GM19452 (cell line): ENCODE data around the gene PCDHGA1.
"Not testable (repeated sequence)": the region's sequence is repeated elsewhere in the genome, so short reads cannot be mapped to it uniquely, and the experiment has no call there.

Source experiments
- ATAC-seq: cut with Tn5 transposase; IDR thresholded peaks from one replicate; pipeline ENCODE4 v1.9.1; 2021; ENCODE audit not compliant: unreplicated experiment

PCDHGA1 gene

DNA sequence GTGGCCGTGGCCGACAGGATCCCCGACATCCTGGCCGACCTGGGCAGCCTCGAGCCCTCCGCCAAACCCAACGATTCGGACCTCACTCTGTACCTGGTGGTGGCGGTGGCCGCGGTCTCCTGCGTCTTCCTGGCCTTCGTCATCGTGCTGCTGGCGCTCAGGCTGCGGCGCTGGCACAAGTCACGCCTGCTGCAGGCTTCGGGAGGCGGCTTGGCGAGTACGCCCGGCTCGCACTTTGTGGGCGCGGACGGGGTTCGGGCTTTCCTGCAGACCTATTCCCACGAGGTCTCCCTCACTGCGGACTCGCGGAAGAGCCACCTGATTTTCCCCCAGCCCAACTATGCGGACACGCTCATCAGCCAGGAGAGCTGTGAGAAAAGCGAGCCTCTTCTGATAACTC, 15.7 kb downstream of the PCDHGA1 start:
- not testable (repeated sequence) for ATAC-seq

DNA sequence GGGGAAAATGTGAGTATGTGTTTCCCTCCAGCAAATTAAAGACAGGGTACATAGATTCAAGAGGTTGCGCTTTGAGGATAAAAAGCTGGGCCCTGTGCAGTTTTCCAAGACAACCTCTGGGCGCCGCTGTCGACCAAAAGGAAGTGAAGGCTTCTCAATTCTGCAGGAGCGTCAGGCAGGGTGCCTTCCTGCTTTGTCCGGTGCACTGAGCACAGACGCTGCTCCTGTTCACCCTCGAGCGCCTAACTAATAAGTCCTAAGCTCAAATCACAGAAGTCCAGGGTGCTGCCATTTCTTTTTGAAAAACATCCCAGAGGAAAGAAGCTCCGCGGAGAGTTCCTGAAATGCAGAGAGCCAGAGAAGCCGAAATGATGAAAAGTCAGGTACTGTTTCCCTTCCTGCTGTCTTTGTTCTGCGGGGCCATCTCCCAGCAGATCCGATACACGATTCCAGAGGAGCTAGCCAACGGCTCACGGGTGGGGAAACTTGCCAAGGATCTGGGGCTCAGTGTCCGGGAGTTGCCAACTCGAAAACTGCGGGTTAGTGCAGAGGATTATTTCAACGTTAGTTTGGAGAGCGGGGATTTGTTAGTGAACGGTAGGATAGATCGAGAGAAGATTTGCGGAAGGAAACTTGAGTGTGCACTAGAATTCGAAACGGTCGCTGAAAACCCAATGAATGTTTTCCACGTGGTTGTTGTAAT, 19.8 kb downstream of the PCDHGA1 start, which contains the start of gene PCDHGB1:
Gene PCDHGB1, plus strand, starts transcription at position 183 of the 703 bp plus-strand sequence. Its CDS starts 162 bp downstream, at position 345.
- ATAC-seq, result no peak

GRCh38 chr5:141351591-141351990, 21.3 kb downstream of the PCDHGA1 start:
- no peak for ATAC-seq

DNA sequence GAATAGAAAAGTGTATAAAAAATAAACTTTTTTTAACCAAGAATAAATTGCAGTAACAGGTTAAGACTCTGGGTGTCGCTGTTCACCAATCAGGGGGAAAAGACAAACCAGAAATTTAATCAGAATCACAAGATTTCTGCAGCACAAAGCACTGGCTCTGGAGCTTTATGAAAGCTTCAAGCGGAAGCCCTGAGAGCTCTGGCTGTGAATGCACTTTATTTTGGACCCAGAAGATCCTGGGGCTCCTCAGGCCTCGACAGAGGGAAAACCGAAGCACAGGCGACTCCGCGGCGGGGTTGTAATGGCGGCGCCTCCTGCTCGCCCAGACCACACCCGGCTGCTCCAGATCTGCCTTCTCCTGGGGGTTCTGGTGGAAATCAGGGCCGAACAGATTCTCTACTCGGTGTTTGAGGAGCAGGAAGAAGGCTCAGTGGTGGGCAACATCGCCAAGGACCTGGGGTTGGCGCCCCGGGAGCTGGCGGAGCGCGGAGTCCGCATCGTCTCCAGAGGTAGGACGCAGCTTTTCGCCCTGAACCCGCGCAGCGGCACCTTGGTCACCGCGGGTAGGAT, 24.7 kb downstream of the PCDHGA1 start, which contains the start of gene PCDHGA4:
Gene PCDHGA4, plus strand, starts transcription at position 122 of the 570 bp plus-strand sequence. Its CDS starts 87 bp downstream, at position 209.
- no peak for ATAC-seq

- no peak for ATAC-seq
Observed at GRCh38 chr5:141355641-141356040, 25.3 kb downstream of the PCDHGA1 start.

- ATAC-seq, result no peak
Observed at GRCh38 chr5:141356133-141356532, 25.8 kb downstream of the PCDHGA1 start.

- ATAC-seq, result no peak
Observed at GRCh38 chr5:141356950-141357349, 26.6 kb downstream of the PCDHGA1 start.

DNA sequence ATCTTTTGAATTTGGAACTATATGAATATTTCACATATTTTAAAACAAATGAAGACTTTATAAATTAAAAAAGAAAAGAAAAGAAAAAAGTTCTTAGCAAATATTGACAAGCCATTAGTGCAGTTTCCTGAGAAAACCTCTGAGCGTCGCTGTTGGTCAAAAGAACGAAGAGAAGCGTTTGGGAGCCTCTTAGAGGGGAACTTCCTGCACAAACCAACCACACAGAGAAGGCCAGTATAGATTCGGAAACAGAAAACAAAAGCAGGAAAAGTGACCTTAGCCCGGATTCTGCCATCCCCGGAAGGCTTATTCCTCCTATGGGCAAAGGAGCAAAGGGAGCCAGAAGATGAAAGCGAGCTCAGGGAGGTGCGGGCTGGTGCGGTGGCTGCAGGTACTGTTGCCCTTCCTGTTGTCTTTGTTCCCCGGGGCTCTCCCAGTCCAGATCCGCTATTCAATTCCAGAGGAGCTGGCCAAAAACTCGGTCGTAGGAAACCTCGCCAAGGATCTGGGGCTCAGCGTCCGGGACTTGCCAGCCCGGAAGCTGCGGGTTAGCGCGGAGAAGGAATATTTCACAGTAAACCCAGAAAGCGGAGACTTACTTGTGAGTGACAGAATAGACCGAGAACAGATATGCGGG, 29.6 kb downstream of the PCDHGA1 start, which contains the start of gene PCDHGB2:
Gene PCDHGB2, plus strand, starts transcription at position 205 of the 637 bp plus-strand sequence. Its CDS starts 142 bp downstream, at position 347.
- ATAC-seq, result peak; percentile 70

DNA sequence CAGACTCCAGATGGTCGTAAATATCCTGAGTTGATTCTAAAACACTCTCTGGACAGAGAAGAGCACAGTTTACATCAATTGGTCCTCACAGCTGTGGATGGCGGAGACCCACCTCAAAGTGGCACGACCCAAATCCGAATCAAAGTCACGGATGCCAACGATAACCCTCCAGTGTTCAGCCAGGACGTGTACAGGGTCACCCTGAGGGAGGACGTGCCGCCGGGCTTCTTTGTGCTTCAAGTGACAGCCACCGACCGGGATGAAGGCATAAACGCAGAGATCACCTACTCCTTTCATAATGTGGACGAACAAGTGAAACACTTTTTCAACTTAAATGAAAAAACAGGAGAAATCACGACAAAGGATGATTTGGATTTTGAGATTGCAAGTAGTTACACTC, 30.4 kb downstream of the PCDHGA1 start:
- no peak for ATAC-seq

- ATAC-seq, result no peak
Observed at GRCh38 chr5:141362719-141363118, 32.4 kb downstream of the PCDHGA1 start.

DNA sequence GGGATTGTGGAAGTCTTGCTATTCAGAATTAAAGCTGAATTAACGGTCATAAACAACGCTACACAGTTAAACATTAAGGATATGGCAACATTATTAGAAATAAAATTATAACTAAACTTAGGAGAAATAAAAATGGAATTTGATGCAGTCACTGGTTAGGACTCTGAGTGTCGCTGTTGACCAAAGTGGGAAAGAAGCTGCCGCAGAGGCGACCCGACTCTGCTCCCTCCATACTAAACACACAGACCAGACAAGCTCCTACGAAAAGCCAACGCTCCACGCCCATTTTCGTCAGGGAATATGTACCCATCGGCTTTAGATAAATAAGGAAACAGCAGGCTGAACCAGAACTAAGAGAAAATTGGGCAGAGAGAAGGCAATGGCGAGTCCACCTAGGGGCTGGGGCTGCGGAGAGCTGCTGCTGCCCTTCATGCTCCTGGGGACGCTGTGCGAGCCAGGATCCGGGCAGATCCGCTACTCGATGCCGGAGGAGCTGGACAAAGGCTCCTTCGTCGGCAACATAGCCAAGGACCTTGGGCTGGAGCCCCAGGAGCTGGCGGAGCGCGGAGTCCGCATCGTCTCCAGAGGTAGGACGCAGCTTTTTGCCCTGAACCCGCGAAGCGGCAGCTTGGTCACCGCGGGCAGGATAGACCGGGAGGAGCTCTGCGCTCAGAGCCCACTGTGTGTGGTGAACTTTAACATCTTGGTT, 33.8 kb downstream of the PCDHGA1 start, which contains the start of gene PCDHGA5:
Gene PCDHGA5, plus strand, starts transcription at position 211 of the 709 bp plus-strand sequence. Its CDS starts 169 bp downstream, at position 380.
- no peak for ATAC-seq

- ATAC-seq, result no peak
Observed at GRCh38 chr5:141366016-141366896, 35.9 kb downstream of the PCDHGA1 start.

- peak; percentile 75 for ATAC-seq
Observed at GRCh38 chr5:141369994-141370848, 39.9 kb downstream of the PCDHGA1 start, which contains the start of gene PCDHGB3. Gene PCDHGB3, plus strand, starts transcription at chr5:141370242. Its CDS starts 153 bp downstream, at chr5:141370395.

GRCh38 chr5:141371572-141372475, 41.5 kb downstream of the PCDHGA1 start:
- ATAC-seq, result no peak

GRCh38 chr5:141373673-141374317, 43.5 kb downstream of the PCDHGA1 start, which contains the start of gene PCDHGA6:
Gene PCDHGA6, plus strand, starts transcription at chr5:141373891. Its CDS starts 193 bp downstream, at chr5:141374084.
- ATAC-seq, result no peak

- no peak for ATAC-seq
Observed at GRCh38 chr5:141374627-141375026, 44.3 kb downstream of the PCDHGA1 start.

GRCh38 chr5:141375444-141376155, 45.3 kb downstream of the PCDHGA1 start:
- not testable (repeated sequence) for ATAC-seq
